ENCODE data around the gene KCTD5.

The KCTD5 gene

DNA sequence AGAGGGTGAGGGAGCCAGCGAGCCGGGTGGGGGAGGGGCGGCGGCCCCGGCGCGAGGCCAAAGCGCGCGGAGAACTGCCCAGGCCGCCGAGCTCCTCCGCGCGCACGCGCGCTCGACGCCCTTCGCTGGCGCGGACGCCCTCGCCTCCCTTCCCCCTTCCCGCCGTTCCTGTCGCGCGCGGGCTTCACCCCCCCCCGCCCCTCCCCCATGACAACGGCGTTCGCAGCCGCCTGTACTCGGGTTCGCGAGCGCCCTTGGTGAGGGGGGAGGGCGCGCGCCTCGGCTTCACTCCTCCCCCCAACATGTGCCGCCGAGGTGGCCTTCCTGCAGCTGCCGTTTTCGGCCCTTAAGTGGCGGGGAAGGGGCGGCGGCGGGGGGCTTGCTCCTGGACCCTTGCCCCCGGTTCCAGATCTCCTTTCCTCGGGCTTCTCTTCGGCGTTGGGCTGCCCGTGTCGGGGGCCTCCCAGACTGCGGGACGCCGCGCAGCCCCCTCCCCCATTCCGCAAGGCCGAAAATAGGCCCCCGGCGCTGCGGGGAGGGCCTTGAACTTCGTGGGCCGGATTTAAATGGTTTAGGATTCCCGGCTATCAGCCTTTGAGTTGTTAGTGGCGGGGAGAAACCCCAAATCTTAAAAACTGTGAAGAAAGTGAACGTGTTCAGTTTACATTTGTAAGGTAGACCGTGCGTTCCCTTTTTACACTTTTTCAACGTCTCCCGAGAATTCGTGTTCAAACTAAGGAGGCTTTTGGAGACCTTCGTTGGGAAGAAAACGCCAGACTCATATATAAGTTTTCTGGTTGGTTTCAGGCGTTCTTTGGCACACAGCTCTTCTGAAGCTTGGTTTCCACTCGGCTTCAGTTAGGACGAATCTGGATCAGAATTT, 70.8 kb downstream of the KCTD5 start:
- DNase-seq, result peak; percentile 9

DNA sequence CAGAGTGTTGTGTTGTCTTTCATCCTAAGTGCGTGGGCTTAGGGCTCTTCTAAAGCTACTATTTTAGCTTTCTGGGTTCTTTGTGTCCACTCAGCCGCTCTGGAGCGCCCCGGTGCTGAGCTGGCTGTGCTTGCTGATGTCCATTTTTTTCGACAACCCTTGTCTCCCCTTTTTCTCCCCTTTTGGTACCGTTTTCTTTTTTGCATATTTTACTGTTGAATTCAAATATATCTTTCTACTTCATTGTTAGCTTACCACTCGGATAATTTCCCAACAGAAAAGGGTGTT, 71.4 kb downstream of the KCTD5 start:
- DNase-seq, result no peak

DNA sequence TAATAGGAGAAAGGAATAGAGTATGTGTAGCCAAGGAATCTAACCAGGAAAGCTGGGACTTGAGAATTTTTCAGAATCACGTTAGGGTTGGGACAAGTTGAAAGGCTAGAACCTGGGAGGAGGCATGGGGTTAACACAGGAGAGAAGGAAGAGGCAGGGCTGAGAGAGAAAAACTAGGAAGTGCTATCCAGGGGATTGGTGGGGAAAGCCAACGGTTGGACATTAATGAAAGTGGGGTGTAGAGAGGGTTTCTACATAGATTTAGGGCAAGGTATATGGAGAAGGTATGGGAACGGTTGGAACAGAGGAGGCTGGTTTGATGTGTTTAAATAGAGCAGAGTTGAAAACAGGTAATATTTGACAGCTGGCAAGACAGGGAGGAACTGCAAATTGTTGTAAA, 72.8 kb downstream of the KCTD5 start:
- DNase-seq, result no peak

DNA sequence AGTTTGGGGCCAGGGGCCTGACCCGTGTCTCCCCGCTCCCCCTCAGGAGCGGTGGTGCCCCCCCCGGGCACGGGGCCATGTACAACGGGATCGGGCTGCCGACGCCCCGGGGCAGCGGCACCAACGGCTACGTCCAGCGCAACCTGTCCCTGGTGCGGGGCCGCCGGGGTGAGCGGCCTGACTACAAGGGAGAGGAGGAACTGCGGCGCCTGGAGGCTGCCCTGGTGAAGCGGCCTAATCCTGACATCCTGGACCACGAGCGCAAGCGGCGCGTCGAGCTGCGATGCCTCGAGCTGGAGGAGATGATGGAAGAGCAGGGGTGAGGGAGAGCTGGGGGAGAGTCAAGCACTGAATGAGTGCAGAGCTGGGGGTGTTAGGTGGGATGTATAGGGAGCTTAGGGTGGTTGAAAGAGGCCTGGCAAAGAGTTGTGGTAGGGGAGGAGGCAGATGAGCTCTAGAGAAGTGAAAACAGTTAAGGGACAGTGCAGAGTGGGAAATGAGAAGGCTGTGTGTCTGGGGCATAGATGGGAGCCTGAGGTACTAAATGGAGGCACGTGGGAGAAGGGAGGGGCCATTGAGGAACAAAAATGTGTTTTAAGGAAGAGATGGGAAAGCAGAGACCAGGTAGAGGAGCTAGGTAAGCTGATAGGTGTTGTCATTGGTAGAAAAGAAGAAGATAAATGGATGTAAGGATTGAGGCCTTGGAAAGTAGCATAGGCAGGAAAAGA, 74.1 kb downstream of the KCTD5 start:
- no peak for DNase-seq

DNA sequence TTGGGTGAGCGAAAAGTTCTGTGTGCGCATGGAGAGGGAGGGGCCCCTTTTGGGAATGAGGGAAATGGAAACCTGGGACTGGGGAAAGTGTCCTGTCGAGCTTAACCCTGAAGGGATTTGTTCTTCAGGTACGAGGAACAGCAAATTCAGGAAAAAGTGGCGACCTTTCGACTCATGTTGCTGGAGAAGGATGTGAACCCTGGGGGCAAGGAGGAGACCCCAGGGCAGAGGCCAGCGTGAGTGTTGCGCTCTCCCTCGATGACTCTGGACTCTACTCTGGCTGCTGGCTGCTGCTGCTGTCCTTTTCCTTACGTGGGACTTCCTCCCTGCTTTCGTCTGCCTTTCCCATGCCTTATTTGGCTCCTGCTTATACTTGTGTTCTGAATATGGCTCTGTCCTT, 75.0 kb downstream of the KCTD5 start:
- DNase-seq, result no peak
